A673 (cell line): ENCODE results near the gene FUBP1. TPM values are rescaled to one million over a fixed set of nuclear protein-coding genes. Genes with fewer than 3 reads are reported as not detected.

Experiments used
- BruUV-seq: library from RNA; stranded (reverse); fragments of 400-500 nt; replicated peaks from 2 replicates; lab custom pipeline; 2021; lab: Mats Ljungman, UMichigan
- CTCF ChIA-PET: fragments of 300-600 bp; sonication (Branson Sonifier 250); formaldehyde crosslinking; loops from one replicate; lab custom pipeline; 2022; ENCODE audit warnings: antibody characterized with exemption; lab: Charles Lee
- POLR2A ChIA-PET: fragments of 300-600 bp; sonication (Branson Sonifier 250); formaldehyde crosslinking; loops from one replicate; lab custom pipeline; 2022; ENCODE audit warnings: antibody characterized with exemption; ENCODE audit not compliant: low non-redundant PET; lab: Charles Lee
- DNase-seq: peaks from one replicate; pipeline ENCODE4 v3.0.0-alpha.2; 2015; ENCODE audit warnings: low spot score
- H3K27ac ChIP-seq: fragments of 200-600 bp; sonication (generic); 2 replicates; pipeline ENCODE4 v1.5.1; 2016; ENCODE audit warnings: mixed run types, low read depth, mild to moderate bottlenecking, mixed read lengths, antibody characterized with exemption, low read length; ENCODE audit not compliant: poor library complexity, severe bottlenecking
- H3K27me3 ChIP-seq: fragments of 200-600 bp; sonication (generic); replicated peaks from 2 replicates; pipeline ENCODE4 v1.6.1; 2017; ENCODE audit warnings: mixed run types, low read depth, mild to moderate bottlenecking, mixed read lengths, antibody characterized with exemption, low read length; ENCODE audit not compliant: insufficient read depth, poor library complexity
- H3K36me3 ChIP-seq: fragments of 200-600 bp; sonication (generic); 2 replicates; pipeline ENCODE4 v1.6.1; 2016; ENCODE audit warnings: mixed run types, mild to moderate bottlenecking, mixed read lengths, antibody characterized with exemption, low read length; ENCODE audit not compliant: insufficient read depth, poor library complexity, severe bottlenecking
- H3K4me1 ChIP-seq: fragments of 200-600 bp; sonication (generic); 2 replicates; pipeline ENCODE4 v1.6.1; 2017; ENCODE audit warnings: mixed run types, mild to moderate bottlenecking, mixed read lengths, antibody characterized with exemption, low read length; ENCODE audit not compliant: insufficient read depth, poor library complexity, severe bottlenecking
- H3K4me3 ChIP-seq: fragments of 200-600 bp; sonication (generic); 2 replicates; pipeline ENCODE4 v1.5.1; 2016; ENCODE audit warnings: low read depth, mixed run types, mild to moderate bottlenecking, mixed read lengths, low read length; ENCODE audit not compliant: poor library complexity, severe bottlenecking
- H3K9me3 ChIP-seq: fragments of 200-600 bp; sonication (generic); 2 replicates; pipeline ENCODE4 v1.6.1; 2016; ENCODE audit warnings: mixed run types, low read depth, mild to moderate bottlenecking, mixed read lengths, antibody characterized with exemption, low read length; ENCODE audit not compliant: poor library complexity, severe bottlenecking
- EZH2 ChIP-seq: fragments of 200-600 bp; sonication (generic); IDR thresholded peaks from 2 replicates; pipeline ENCODE4 v1.6.1; 2017; ENCODE audit warnings: borderline replicate concordance, low read depth, mild to moderate bottlenecking, mixed read lengths, antibody characterized with exemption, low read length; ENCODE audit not compliant: poor library complexity, severe bottlenecking
- intact Hi-C: fragments of 100-400 bp; cut with micrococcal nuclease; formaldehyde crosslinking; loops from one replicate; pipeline ENCODE4 v1.10.0; 2022; ENCODE audit not compliant: unreplicated experiment
- total RNA-seq: library from RNA; stranded (reverse); gene quantifications from 2 replicates; pipeline ENCODE4 v1.2.3, GENCODE V29; 2021
- TF ChIP-seq, protein P1 (sequence below): fragments of 300-800, 200-600 bp; sonication (generic); conservative IDR thresholded peaks from 2 replicates; pipeline ENCODE4 v1.5.1; 2017; ENCODE audit warnings: low read depth, mild to moderate bottlenecking, antibody characterized with exemption, low read length, moderate library complexity, mixed read lengths

FUBP1 gene
- total RNA-seq, 1 experiment from 2014 or later = 213 TPM

DNA sequence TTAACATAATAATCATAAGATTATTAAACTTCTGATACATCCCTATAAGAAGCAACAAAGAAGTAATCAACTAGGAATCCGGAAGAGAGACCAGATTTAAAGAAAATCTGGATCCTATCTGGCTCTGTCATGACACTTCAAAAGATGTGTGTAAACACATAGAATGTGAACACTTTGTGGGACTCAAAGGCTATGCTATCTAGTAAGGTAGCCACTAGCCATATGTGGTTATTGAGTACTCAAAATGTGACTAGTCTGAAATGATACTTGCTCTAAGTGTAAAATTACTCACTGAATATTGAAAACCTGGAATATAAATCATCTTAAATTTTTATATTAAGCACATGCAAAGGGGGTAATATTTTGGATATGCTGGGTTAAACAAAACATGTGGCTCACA, 8.7 kb downstream of the FUBP1 start:
- H3K27ac ChIP-seq = no peak overlapping the region
- CTCF ChIA-PET = no interaction called here
- no peaks in the 10 kb centered on the region for H3K9me3 ChIP-seq
- POLR2A ChIA-PET = no interaction called here
- TF ChIP-seq, protein P1, sequence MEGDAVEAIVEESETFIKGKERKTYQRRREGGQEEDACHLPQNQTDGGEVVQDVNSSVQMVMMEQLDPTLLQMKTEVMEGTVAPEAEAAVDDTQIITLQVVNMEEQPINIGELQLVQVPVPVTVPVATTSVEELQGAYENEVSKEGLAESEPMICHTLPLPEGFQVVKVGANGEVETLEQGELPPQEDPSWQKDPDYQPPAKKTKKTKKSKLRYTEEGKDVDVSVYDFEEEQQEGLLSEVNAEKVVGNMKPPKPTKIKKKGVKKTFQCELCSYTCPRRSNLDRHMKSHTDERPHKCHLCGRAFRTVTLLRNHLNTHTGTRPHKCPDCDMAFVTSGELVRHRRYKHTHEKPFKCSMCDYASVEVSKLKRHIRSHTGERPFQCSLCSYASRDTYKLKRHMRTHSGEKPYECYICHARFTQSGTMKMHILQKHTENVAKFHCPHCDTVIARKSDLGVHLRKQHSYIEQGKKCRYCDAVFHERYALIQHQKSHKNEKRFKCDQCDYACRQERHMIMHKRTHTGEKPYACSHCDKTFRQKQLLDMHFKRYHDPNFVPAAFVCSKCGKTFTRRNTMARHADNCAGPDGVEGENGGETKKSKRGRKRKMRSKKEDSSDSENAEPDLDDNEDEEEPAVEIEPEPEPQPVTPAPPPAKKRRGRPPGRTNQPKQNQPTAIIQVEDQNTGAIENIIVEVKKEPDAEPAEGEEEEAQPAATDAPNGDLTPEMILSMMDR = no peak
- TF ChIP-seq EZH2 = no peak
- BruUV-seq = no TSS peak
- H3K4me3 ChIP-seq = no peak overlapping the region
- no peak for DNase-seq
- peaks cover 7% of the 10 kb centered on the region for H3K4me1 ChIP-seq
- peaks cover 77% of the 10 kb centered on the region for H3K36me3 ChIP-seq
- intact Hi-C loops = no loop called here
- no peaks in the 10 kb centered on the region for H3K27me3 ChIP-seq

DNA sequence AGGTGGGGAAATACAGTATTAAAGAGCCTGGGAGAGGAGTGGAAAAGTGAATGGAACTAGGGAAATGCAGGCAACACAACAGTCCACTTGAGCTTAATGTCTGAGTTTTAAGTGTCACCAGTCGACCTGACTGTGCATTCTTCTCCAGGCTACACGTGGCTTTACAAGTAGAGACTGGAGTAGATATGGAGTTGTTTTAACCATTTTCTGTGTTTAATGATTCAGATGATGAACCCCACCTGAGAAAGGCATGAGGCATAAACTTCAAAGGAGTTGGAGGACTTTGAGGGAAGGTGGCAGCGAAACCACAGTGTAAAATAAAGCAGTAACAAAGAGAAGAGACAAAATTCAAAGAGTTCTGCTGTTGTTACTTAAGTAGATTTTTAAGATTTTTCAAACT, 12.6 kb downstream of the FUBP1 start:
- POLR2A ChIA-PET = no interaction called here
- H3K27me3 ChIP-seq = no peaks in the 10 kb centered on the region
- DNase-seq = no peak
- intact Hi-C loops = no loop called here
- no peaks in the 10 kb centered on the region for H3K9me3 ChIP-seq
- H3K27ac ChIP-seq = no peak overlapping the region
- no peaks in the 10 kb centered on the region for H3K4me1 ChIP-seq
- H3K36me3 ChIP-seq = peaks cover 100% of the 10 kb centered on the region
- no peak overlapping the region for H3K4me3 ChIP-seq
- no peak for TF ChIP-seq EZH2
- TF ChIP-seq, protein P1 = no peak
- BruUV-seq = no TSS peak
- CTCF ChIA-PET = no interaction called here

DNA sequence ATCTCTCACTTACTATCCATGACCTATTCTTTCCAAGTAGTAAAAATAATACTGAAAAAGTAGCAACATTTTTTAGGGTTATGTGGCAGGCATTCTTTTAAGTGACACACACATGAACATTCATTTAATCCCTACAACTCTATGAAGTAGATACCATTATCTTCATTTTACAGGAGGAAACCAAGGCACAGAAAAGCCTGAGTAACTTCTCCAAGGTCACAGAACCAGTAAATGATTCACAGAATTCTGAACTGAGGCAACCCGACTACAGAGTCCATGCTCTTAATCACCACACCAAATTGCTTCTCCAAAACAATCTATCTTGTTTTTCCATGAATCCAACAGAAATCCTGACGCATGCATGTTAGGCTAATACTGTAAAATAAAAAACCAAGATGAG, 17.5 kb downstream of the FUBP1 start:
- no TSS peak for BruUV-seq
- no peak for DNase-seq
- Histone ChIP-seq H3K36me3 (peaks cover 100% of the 10 kb centered on the region), H3K27ac (no peak overlapping the region), H3K9me3 (no peaks in the 10 kb centered on the region), H3K4me3 (no peak overlapping the region), H3K27me3 (no peaks in the 10 kb centered on the region), H3K4me1 (no peaks in the 10 kb centered on the region)
- POLR2A ChIA-PET = no interaction called here
- TF ChIP-seq, protein P1 = no peak
- no peak for TF ChIP-seq EZH2
- CTCF ChIA-PET = no interaction called here
- intact Hi-C loops = no loop called here
